ENCODE data around the gene RAVER2. TPM values are rescaled to one million over a fixed set of nuclear protein-coding genes. Genes with fewer than 3 reads are reported as not detected.

Gene RAVER2
- total RNA-seq, 4 donors from 2014 or later: 12.5 to 32.9 (median 32.0) TPM

DNA sequence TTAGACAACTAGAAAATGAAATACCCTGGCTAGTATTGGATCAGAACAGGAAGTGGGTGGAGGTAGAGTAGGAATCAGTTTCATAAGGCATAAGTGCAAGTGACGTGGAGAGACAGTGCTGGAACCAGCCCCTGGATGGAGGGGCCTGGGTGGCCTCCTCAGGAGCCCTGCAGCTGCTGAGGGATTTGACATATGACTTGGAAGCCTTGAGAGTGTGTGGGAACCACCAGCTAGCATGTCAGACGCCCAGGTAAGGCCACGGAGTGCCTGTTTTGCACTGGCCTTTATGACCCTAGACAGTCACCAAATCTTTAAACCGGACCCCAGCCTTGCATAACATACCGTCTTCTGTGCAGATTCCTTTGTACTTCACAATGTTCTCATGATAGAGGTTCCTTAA is 94.4 kb downstream of the RAVER2 start:
- peaks cover 3 to 93% of the 10 kb centered on the region in 2 donors for H3K36me3 ChIP-seq
- peaks cover 0 to 15% (median 7%) of the 10 kb centered on the region in 3 donors for H3K4me1 ChIP-seq
- no peaks in the 10 kb centered on the region for H3K27me3 ChIP-seq
- ATAC-seq: no peak
- TF ChIP-seq CTCF (IDR thresholded peaks at IDR 0.05) (no peak), EP300 (IDR thresholded peaks at IDR 0.05) (no peak), POLR2A (IDR thresholded peaks at IDR 0.05) (no peak), POLR2AphosphoS5 (IDR thresholded peaks at IDR 0.05) (no peak)
- H3K4me3 ChIP-seq: no peak overlapping the region
- WGBS, 2 donors (ENCODE audit: low coverage in 1 of 2): 78 to 90% methylated on average over 2 to 5 of the region's 5 CpGs
- H3K9me3 ChIP-seq: no peaks in the 10 kb centered on the region
- no peak overlapping the region for H3K27ac ChIP-seq

GRCh38 chr1:64839732-64840405 is 95.0 kb downstream of the RAVER2 start:
- no peaks in the 10 kb centered on the region for H3K27me3 ChIP-seq
- no peak overlapping the region for H3K4me3 ChIP-seq
- TF ChIP-seq POLR2AphosphoS5 (IDR thresholded peaks at IDR 0.05) (no peak), CTCF (IDR thresholded peaks at IDR 0.05) (no peak), EP300 (IDR thresholded peaks at IDR 0.05) (no peak), POLR2A (IDR thresholded peaks at IDR 0.05) (no peak)
- H3K36me3 ChIP-seq: peaks cover 3 to 93% of the 10 kb centered on the region in 2 donors
- 87 to 88% methylated on average over 5 to 6 of the region's 15 CpGs for WGBS, 2 donors (ENCODE audit: low coverage in 1 of 2)
- H3K4me1 ChIP-seq: peaks cover 0 to 15% (median 7%) of the 10 kb centered on the region in 3 donors
- ATAC-seq: no peak
- no peak overlapping the region for H3K27ac ChIP-seq
- H3K9me3 ChIP-seq: no peaks in the 10 kb centered on the region

- Histone ChIP-seq H3K4me3 (no peak overlapping the region), H3K4me1 (peaks cover 0 to 15% (median 7%) of the 10 kb centered on the region in 3 donors), H3K27ac (peak overlapping the region in 1 of 4 donors; percentile 6), H3K36me3 (peaks cover 3 to 93% of the 10 kb centered on the region in 2 donors), H3K9me3 (no peaks in the 10 kb centered on the region), H3K27me3 (no peaks in the 10 kb centered on the region)
- 67 to 74% methylated on average over 3 to 6 of the region's 6 CpGs for WGBS, 2 donors (ENCODE audit: low coverage in 1 of 2)
- no peak for ATAC-seq
- no peak for TF ChIP-seq CTCF (IDR thresholded peaks at IDR 0.05)
- TF ChIP-seq EP300 (IDR thresholded peaks at IDR 0.05): no peak
- TF ChIP-seq POLR2AphosphoS5 (IDR thresholded peaks at IDR 0.05): no peak
- no peak for TF ChIP-seq POLR2A (IDR thresholded peaks at IDR 0.05)
These were observed 96.6 kb downstream of the RAVER2 start for GRCh38 chr1:64841330-64842065.

- peaks cover 3 to 93% of the 10 kb centered on the region in 2 donors for H3K36me3 ChIP-seq
- no peak for ATAC-seq
- TF ChIP-seq EP300 (IDR thresholded peaks at IDR 0.05) (no peak), CTCF (IDR thresholded peaks at IDR 0.05) (no peak), POLR2A (IDR thresholded peaks at IDR 0.05) (no peak), POLR2AphosphoS5 (IDR thresholded peaks at IDR 0.05) (no peak)
- H3K27ac ChIP-seq: peak overlapping the region in 1 of 4 donors; percentile 8
- H3K27me3 ChIP-seq: no peaks in the 10 kb centered on the region
- H3K4me1 ChIP-seq: peaks cover 0 to 15% (median 7%) of the 10 kb centered on the region in 3 donors
- no peak overlapping the region for H3K4me3 ChIP-seq
- H3K9me3 ChIP-seq: no peaks in the 10 kb centered on the region
- WGBS, 2 donors (ENCODE audit: low coverage in 1 of 2): 33% methylated on average over 1 of the region's 2 CpGs; no CpG with 5 or more reads in 1 of the 2 donors
These were observed 97.3 kb downstream of the RAVER2 start for GRCh38 chr1:64842224-64842623.

Measured in gastroesophageal sphincter (tissue), 4 donors.